ENCODE results near the gene ARHGEF1.
"Not testable (repeated sequence)": the region's sequence is repeated elsewhere in the genome, so short reads cannot be mapped to it uniquely, and the experiment has no call there.

ARHGEF1 gene

GRCh38 chr19:41933693-41934426, 50.9 kb downstream of the ARHGEF1 start:
- DNase-seq = no peak

GRCh38 chr19:41934849-41935374, 51.9 kb downstream of the ARHGEF1 start:
- DNase-seq = peak; percentile 84

- no peak for DNase-seq
Measured at GRCh38 chr19:41935760-41936415, 52.9 kb downstream of the ARHGEF1 start.

- DNase-seq = peak; percentile 69
Measured at GRCh38 chr19:41936416-41936850, 53.4 kb downstream of the ARHGEF1 start.

GRCh38 chr19:41936961-41937360, 54.0 kb downstream of the ARHGEF1 start:
- DNase-seq = no peak

- no peak for DNase-seq
Measured at GRCh38 chr19:41937525-41938468, 54.8 kb downstream of the ARHGEF1 start.

- not testable (repeated sequence) for DNase-seq
Measured at GRCh38 chr19:41939209-41939608, 56.2 kb downstream of the ARHGEF1 start.

- DNase-seq = peak; percentile 51
Measured at GRCh38 chr19:41939861-41940730, 57.1 kb downstream of the ARHGEF1 start.

- DNase-seq = no peak
Measured at GRCh38 chr19:41940731-41941409, 57.9 kb downstream of the ARHGEF1 start.

- DNase-seq = no peak
Measured at GRCh38 chr19:41941410-41942202, 58.6 kb downstream of the ARHGEF1 start.

- DNase-seq = no peak
Measured at GRCh38 chr19:41944336-41944735, 61.4 kb downstream of the ARHGEF1 start.

GRCh38 chr19:41945135-41945766, 62.3 kb downstream of the ARHGEF1 start:
- DNase-seq = peak; percentile 91

GRCh38 chr19:41947091-41947490, 64.1 kb downstream of the ARHGEF1 start:
- DNase-seq = no peak

GRCh38 chr19:41951686-41952172, 68.7 kb downstream of the ARHGEF1 start:
- DNase-seq = peak; percentile 87

- DNase-seq = no peak
Measured at GRCh38 chr19:41955521-41955920, 72.5 kb downstream of the ARHGEF1 start.

- DNase-seq = no peak
Measured at GRCh38 chr19:41956621-41957020, 73.6 kb downstream of the ARHGEF1 start.

Measured in CD4-positive, alpha-beta T cell treated with Interleukin-10 for 1 hour (primary cell).